ENCODE results near the gene TAX1BP1.
A peak's percentile ranks its signal among the peaks of the same experiment; 100 is the strongest.
"Not testable (repeated sequence)": the region's sequence is repeated elsewhere in the genome, so short reads cannot be mapped to it uniquely, and the experiment has no call there.

The TAX1BP1 gene

GRCh38 chr7:27739301-27739908 lies 557 bp upstream of the TAX1BP1 start:
- no peak for DNase-seq

GRCh38 chr7:27740449-27741086 lies 606 bp downstream of the TAX1BP1 start:
- DNase-seq: peak; percentile 86

GRCh38 chr7:27742091-27742710 lies 2.2 kb downstream of the TAX1BP1 start:
- DNase-seq: not testable (repeated sequence)

- no peak for DNase-seq
These were observed 5.2 kb downstream of the TAX1BP1 start for GRCh38 chr7:27745064-27745583.

- no peak for DNase-seq
These were observed 6.5 kb downstream of the TAX1BP1 start for GRCh38 chr7:27746486-27746885.

- no peak for DNase-seq
These were observed 7.0 kb downstream of the TAX1BP1 start for GRCh38 chr7:27746978-27747377.

GRCh38 chr7:27747589-27748368 lies 7.8 kb downstream of the TAX1BP1 start:
- DNase-seq: no peak

- DNase-seq: no peak
These were observed 10.4 kb downstream of the TAX1BP1 start for GRCh38 chr7:27750316-27750715.

- DNase-seq: no peak
These were observed 12.1 kb downstream of the TAX1BP1 start for GRCh38 chr7:27751888-27752660.

- DNase-seq: no peak
These were observed 13.9 kb downstream of the TAX1BP1 start for GRCh38 chr7:27753863-27754262.

- no peak for DNase-seq
These were observed 16.3 kb downstream of the TAX1BP1 start for GRCh38 chr7:27756298-27756697.

GRCh38 chr7:27759491-27759890 lies 19.5 kb downstream of the TAX1BP1 start:
- no peak for DNase-seq

- no peak for DNase-seq
These were observed 22.1 kb downstream of the TAX1BP1 start for GRCh38 chr7:27762062-27762461.

GRCh38 chr7:27763983-27764508 lies 24.1 kb downstream of the TAX1BP1 start:
- DNase-seq: no peak

- no peak for DNase-seq
These were observed 25.9 kb downstream of the TAX1BP1 start for GRCh38 chr7:27765841-27766240.

- no peak for DNase-seq
These were observed 27.4 kb downstream of the TAX1BP1 start for GRCh38 chr7:27767374-27767773.

GRCh38 chr7:27771111-27771510 lies 31.1 kb downstream of the TAX1BP1 start:
- DNase-seq: no peak

- no peak for DNase-seq
These were observed 34.9 kb downstream of the TAX1BP1 start for GRCh38 chr7:27774717-27775328.

- no peak for DNase-seq
These were observed 35.8 kb downstream of the TAX1BP1 start for GRCh38 chr7:27775782-27776181.

GRCh38 chr7:27777662-27778061 lies 37.7 kb downstream of the TAX1BP1 start:
- no peak for DNase-seq

- DNase-seq: no peak
These were observed 39.9 kb downstream of the TAX1BP1 start for GRCh38 chr7:27779873-27780272.

GRCh38 chr7:27781188-27781587 lies 41.2 kb downstream of the TAX1BP1 start:
- DNase-seq: no peak

Data from stimulated activated naive CD4-positive, alpha-beta T cell treated with Interleukin-2 at 50 U/mL for 16 hours (primary cell).